HG03565 (cell line): ENCODE data around the gene PRODH2.
"Not testable (repeated sequence)": the region's sequence is repeated elsewhere in the genome, so short reads cannot be mapped to it uniquely, and the experiment has no call there.

Experiments
- ATAC-seq: cut with Tn5 transposase; IDR thresholded peaks from one replicate; pipeline ENCODE4 v1.9.1; 2021; ENCODE audit warnings: mild to moderate bottlenecking, moderate library complexity; ENCODE audit not compliant: unreplicated experiment

The PRODH2 gene

GRCh38 chr19:35796645-35797542, 15.8 kb downstream of the PRODH2 start:
- no peak for ATAC-seq

GRCh38 chr19:35795564-35795963, 17.1 kb downstream of the PRODH2 start:
- ATAC-seq: not testable (repeated sequence)

DNA sequence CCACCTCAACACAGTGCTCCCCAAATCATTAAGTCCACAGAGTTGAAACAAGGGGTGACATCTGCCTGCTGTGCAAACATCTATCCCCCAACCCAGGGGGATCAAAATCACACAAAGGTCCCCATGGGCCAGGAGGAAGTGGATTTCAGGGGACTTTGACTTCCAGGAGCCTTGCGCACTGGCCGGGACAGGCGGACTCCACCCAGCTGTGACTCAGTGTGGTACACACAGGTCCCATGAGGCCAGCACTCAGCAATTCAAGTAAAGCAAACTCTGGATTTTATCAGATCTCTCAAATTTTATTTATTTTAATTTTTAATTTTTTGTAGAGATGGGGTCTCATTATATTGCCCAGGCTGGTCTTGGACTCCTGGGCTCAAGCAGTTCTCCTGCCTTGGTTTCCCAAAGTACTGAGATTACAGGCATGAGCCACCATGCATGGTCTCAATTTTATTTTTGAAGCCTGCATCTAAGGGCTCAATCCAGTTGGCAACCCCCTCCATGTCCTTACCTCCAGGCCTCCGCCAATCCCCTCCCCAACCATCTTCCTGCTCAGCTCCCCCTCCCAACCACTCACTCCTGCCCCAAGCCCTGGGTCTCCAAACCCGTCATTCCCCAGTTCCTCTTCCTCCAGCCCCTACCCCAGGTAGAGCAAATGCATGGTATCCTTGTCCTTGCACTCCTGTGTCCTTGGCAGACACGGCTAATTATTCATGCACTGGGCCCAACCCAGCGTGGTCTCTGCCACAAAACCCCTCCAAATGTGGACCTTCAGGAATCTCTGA, 19.1 kb downstream of the PRODH2 start:
- ATAC-seq: no peak

- ATAC-seq: no peak
Measured at GRCh38 chr19:35792888-35793287, 19.8 kb downstream of the PRODH2 start.

DNA sequence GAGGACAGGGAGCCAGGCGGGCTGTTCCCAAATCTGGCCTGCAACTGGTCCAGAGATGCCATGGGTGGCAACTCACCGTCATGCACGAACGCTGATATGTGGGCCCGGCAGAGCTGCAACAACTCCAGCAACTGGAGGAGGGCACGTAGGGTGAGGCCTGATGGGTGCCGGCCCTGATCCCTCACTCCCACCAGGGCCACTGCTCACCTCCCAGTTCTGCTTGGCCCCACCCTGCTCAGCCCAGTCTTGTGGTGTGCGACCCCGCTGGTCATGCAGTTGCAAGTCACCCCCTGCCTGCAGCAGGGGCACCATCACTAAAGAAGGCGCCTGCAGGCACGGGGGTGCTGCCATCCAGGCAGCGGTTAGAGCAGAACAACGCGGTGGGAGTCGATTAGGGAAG, 20.3 kb downstream of the PRODH2 start:
- no peak for ATAC-seq

DNA sequence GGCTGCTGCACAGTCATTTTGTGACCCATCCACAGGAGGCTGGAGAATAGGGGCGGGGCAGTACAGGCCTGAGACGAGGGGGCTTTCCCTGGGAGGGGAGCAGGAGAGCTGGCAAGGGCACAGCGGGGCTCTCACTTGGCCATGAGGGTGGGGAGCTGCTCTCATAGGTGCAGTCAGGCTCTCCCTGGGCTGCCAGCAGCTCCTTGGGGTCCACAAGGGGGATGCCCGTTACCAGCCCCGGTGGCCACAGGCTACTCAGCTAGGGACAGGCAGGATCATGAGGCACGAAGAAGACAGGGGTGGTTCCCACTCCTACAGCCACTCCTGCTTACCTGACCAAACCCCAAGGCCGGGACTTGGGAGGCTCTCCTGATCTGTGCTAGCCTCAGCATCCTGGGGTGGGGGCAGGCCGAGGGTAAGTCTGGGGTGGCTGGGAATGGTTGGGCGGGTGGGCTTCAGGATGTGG, 20.8 kb downstream of the PRODH2 start:
- ATAC-seq: no peak

- ATAC-seq: no peak
Measured at GRCh38 chr19:35790981-35791813, 21.4 kb downstream of the PRODH2 start.

GRCh38 chr19:35789978-35790944, 22.4 kb downstream of the PRODH2 start:
- ATAC-seq: no peak

DNA sequence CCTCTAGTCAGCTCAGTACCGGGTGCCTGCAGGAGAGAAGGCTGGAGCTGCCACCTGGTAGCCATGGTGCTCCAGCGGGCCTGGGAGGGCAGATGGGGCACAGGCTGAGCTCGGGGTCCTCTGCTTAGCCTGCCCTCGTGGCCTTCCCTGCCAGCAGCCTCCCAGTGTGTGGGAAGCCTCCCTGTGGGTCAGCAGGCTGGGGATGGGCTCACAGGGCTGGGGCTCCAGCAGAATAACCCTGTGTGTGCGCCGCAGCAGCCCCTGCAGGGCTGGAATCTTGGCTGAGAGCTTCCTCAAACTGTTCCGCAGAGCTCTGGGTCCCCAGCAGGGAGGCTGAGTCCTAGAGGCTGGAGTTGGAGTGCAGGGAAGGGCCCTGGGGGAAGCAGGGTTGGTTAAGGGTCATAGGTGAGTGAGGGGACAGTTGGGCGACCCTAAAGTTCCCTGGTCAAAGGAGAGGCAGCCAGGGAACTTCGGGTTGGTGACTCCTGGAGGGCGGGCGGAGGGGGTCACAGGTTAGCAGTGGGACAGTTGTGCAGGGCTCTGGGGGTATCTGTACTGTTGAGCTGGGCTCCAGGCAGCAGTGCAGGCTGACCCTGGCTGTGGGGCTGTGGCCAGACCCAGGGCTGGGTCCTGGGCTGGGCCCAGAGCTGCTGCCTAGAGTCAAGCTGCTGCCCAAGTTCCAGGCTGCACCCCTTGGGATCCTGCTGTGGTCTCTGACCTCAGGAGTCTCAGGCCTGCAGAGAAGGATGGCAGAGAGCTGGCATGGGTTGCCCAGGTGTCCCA, 23.3 kb downstream of the PRODH2 start:
- ATAC-seq: no peak

GRCh38 chr19:35788205-35788960, 24.3 kb downstream of the PRODH2 start:
- no peak for ATAC-seq

- no peak for ATAC-seq
Measured at GRCh38 chr19:35787227-35787799, 25.3 kb downstream of the PRODH2 start.

DNA sequence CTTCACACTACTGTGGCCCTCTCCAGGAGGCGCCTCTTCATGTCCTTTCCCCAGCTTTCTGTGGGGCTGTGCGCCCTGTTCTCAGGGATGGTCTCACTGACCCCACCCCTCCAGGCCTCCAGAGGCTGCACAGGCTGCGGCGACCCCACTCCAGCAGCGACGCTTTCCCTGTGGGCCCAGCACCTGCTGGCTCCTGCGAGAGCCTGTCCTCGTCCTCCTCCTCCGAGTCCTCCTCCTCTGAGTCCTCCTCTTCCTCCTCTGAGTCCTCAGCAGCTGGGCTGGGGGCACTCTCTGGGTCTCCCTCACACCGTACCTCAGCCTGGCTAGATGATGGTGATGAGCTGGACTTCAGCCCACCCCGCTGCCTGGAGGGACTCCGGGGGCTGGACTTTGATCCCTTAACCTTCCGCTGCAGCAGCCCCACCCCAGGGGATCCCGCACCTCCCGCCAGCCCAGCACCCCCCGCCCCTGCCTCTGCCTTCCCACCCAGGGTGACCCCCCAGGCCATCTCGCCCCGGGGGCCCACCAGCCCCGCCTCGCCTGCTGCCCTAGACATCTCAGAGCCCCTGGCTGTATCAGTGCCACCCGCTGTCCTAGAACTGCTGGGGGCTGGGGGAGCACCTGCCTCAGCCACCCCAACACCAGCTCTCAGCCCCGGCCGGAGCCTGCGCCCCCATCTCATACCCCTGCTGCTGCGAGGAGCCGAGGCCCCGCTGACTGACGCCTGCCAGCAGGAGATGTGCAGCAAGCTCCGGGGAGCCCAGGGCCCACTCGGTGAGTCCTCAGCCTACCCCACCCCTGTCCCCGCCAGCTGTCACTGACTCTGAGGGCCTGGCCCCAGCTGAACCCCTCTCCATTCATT, 26.1 kb downstream of the PRODH2 start:
- no peak for ATAC-seq

- no peak for ATAC-seq
Measured at GRCh38 chr19:35785339-35785627, 27.4 kb downstream of the PRODH2 start.

DNA sequence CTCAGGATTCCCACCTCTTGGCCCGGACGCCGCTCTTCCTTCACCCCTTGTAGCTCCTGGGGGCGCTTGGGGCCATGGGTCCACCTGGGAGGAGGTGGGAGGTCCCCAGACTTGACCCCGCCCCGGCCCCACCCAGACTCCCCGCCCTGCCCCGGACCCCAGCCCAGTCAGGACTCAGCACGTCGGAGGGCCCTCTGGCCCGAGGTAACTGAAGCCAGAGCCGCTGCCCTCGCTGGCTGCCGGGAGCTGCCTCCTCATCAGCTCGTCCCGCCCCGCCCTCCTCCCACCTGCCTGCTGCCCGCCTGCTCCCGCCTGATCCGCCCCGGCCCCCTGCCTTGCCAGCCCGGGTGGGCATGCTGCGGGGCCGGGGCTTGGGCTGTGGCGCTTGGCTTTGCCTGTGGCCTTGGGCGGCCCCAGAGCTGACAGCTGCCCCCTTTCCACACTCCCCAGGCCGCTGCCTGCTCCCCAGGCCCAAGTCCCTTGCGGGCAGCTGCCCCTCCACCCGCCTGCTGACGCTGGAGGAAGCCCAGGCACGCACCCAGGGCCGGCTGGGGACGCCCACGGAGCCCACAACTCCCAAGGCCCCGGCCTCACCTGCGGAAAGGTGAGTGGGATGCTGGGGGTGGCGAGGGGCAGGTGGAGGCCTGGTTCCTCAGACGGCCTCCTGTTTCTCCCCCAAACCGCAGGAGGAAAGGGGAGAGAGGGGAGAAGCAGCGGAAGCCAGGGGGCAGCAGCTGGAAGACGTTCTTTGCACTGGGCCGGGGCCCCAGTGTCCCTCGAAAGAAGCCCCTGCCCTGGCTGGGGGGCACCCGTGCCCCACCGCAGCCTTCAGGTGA, 27.9 kb downstream of the PRODH2 start:
- no peak for ATAC-seq

DNA sequence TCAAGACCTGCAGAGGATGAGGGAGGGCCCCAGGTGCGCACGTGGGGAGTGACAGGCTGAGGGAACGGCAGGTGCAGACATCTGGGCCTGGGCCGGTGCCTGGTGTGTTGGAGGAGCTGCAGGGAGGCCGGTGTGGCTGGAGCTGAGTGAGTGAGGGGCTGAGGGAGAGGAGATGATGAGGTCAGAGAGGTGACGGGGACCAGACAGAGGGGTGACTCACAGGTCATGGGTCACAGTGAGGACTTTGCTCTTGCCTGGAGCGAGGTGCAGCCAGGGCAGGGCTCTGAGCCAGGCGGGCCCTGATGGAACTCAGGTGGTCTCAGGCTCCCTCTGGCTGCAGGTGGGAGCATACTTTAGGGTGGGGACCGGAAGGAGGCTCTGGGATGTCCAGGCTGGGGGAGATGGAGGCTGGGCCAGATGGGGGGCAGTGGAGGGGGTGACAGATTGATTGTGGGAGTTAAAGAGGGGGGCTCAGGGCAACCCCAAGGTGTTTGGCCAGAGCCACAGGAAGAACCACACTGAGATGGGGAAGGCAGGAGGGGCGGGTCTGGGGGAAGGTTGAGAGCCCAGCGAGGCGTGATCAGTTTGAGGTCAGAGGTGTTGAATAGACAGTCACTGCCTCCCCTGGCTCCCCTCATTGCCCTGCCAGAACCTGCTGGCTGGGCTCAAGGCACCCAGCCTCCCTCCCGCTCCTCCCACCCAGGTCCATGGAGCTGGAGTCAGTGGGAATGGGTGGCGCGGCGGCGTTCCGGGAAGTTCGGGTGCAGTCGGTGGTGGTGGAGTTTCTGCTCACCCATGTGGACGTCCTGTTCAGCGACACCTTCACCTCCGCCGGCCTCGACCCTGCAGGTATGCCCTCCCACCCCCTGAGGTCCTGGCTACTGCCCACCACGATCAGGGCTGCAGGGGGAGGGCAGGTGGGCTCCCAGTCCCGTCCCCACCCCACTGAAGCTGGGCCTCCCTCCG, 28.9 kb downstream of the PRODH2 start:
- no peak for ATAC-seq
